Natural killer cell (primary cell): Measurements from ENCODE around the gene GLTPD2. TPM values are rescaled to one million over a fixed set of nuclear protein-coding genes. Genes with fewer than 3 reads are reported as not detected.

ENCODE experiments used
- ATAC-seq, 3 donors: fragments of 150-1000 bp in 2 of 3; fragments of 200-7000 bp in 1 of 3; cut with Tn5 transposase; 1 replicate in 1 of 3; 2 replicates in 2 of 3; pipeline ENCODE4 v1.10.0; 2021; ENCODE audit warnings: mild to moderate bottlenecking in 2 of 3, moderate library complexity in 2 of 3
- DNase-seq, 2 donors: peaks; one replicate each; pipeline versions ENCODE4 v3.0.0 to v3.0.0-alpha.2; 2013 to 2021; ENCODE audit warnings: mixed read lengths in 1 of 2
- H3K27ac ChIP-seq: one replicate; pipeline ENCODE4 v1.5.1; 2013; ENCODE audit warnings: mild to moderate bottlenecking, low read length
- H3K27me3 ChIP-seq: one replicate; pipeline ENCODE4 v1.6.1; 2013; ENCODE audit warnings: low read length; ENCODE audit not compliant: control insufficient read depth, insufficient read depth
- H3K36me3 ChIP-seq: one replicate; pipeline ENCODE4 v1.6.1; 2013; ENCODE audit warnings: low read length; ENCODE audit not compliant: control insufficient read depth, insufficient read depth
- H3K4me1 ChIP-seq: one replicate; pipeline ENCODE4 v1.6.1; 2013; ENCODE audit warnings: low read length; ENCODE audit not compliant: control insufficient read depth, insufficient read depth
- H3K4me3 ChIP-seq: one replicate; pipeline ENCODE4 v1.5.1; 2013; ENCODE audit warnings: low read length
- H3K9me3 ChIP-seq: one replicate; pipeline ENCODE4 v1.6.1; 2013; ENCODE audit warnings: low read length; ENCODE audit not compliant: control insufficient read depth, insufficient read depth
- H3K27ac Mint-ChIP-seq, 2 donors: one replicate each; pipeline ENCODE4 v1.8.0; 2022; ENCODE audit warnings: mild to moderate bottlenecking in 2 of 2, mixed read lengths in 2 of 2, moderate library complexity in 1 of 2
- H3K27me3 Mint-ChIP-seq, 2 donors: one replicate each; pipeline ENCODE4 v1.8.0; 2022; ENCODE audit warnings: low read depth in 2 of 2, mixed read lengths in 2 of 2
- H3K36me3 Mint-ChIP-seq: one replicate; pipeline ENCODE4 v1.8.0; 2022; ENCODE audit warnings: mixed read lengths
- H3K4me1 Mint-ChIP-seq, 2 donors: one replicate each; pipeline ENCODE4 v1.8.0; 2022; ENCODE audit warnings: mixed read lengths in 2 of 2
- H3K4me3 Mint-ChIP-seq: one replicate; pipeline ENCODE4 v1.8.0; 2022; ENCODE audit warnings: mild to moderate bottlenecking, moderate library complexity, mixed read lengths
- H3K9me3 Mint-ChIP-seq, 2 donors: one replicate each; pipeline ENCODE4 v1.8.0; 2022; ENCODE audit warnings: mixed read lengths in 2 of 2
- CTCF ChIP-seq: fragments of 200-600 bp; IDR thresholded peaks from one replicate; pipeline ENCODE4 v1.8.0; 2022; ENCODE audit warnings: antibody characterized with exemption
- WGBS: methylation state at CpG from one replicate; pipeline ENCODE4 v1.1.7; 2013; ENCODE audit warnings: missing lambda C conversion rate; ENCODE audit not compliant: insufficient coverage; 5-methylcytosine and 5-hydroxymethylcytosine counted together
- intact Hi-C: fragments of 100-400 bp; cut with micrococcal nuclease; formaldehyde crosslinking; loops from one replicate; pipeline ENCODE4 v1.14.2; 2022
- total RNA-seq, 4 donors: library from RNA; stranded (reverse); fragments of 120-200 nt in 1 of 4; gene quantifications; one replicate each; pipeline versions ENCODE4 v1.2.3 to v1.2.4, GENCODE V29; 2013 to 2022

GLTPD2 gene
- total RNA-seq, 3 donors from 2014 or later (not counting 1 experiment from before 2014, with no cell fraction given): not detected

DNA sequence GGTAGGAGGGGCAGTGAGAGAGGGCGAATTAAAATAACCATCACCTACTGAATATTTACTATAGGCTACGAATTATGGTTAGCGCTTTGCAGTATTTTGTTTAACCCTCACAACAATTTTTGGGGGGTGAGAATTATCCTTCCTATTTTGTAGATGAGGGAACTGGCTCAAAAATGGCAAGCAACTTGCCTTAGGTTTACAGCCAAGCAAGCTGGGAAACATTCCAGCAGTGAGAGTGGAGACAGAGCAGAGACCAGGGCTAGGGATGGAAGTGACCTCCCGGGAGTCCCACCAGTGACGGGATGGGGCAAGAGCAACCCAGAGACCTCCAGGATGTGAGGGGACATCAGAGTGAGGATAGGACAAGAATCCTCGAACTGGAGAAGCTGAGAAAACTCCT lies 2.2 kb upstream of the GLTPD2 start:
- TF ChIP-seq CTCF: no peak
- Mint-ChIP-seq H3K36me3 (no peaks in the 10 kb centered on the region), H3K27me3 (peaks cover 33 to 40% of the 10 kb centered on the region in 2 donors), H3K9me3 (no peaks in the 10 kb centered on the region), H3K27ac (no peak overlapping the region), H3K4me1 (peaks cover 13 to 21% of the 10 kb centered on the region in 2 donors), H3K4me3 (peak overlapping the region; percentile 64)
- H3K27ac ChIP-seq: no peak overlapping the region
- no peaks in the 10 kb centered on the region for H3K36me3 ChIP-seq
- WGBS: 23% methylated on average over 3 of the region's 6 CpGs
- H3K9me3 ChIP-seq: no peaks in the 10 kb centered on the region
- H3K27me3 ChIP-seq: peaks cover 42% of the 10 kb centered on the region
- ATAC-seq: no peak
- DNase-seq: no peak
- peaks cover 35% of the 10 kb centered on the region for H3K4me1 ChIP-seq
- intact Hi-C loops: no loop called here
- no peak overlapping the region for H3K4me3 ChIP-seq

GRCh38 chr17:4788159-4788806 lies 481 bp upstream of the GLTPD2 start:
- Histone ChIP-seq H3K9me3 (no peaks in the 10 kb centered on the region), H3K36me3 (no peaks in the 10 kb centered on the region), H3K4me3 (no peak overlapping the region), H3K27ac (no peak overlapping the region), H3K4me1 (peaks cover 35% of the 10 kb centered on the region), H3K27me3 (peaks cover 36% of the 10 kb centered on the region)
- Mint-ChIP-seq H3K36me3 (no peaks in the 10 kb centered on the region), H3K27me3 (peaks cover 26 to 33% of the 10 kb centered on the region in 2 donors), H3K27ac (peak overlapping the region; percentile 49 to 66), H3K4me1 (peaks cover 13 to 16% of the 10 kb centered on the region in 2 donors), H3K4me3 (peak overlapping the region; percentile 81), H3K9me3 (no peaks in the 10 kb centered on the region)
- DNase-seq (no peak), ATAC-seq (no peak)
- 88% methylated on average over 12 of the region's 14 CpGs for WGBS
- TF ChIP-seq CTCF: no peak
- intact Hi-C loops: no loop called here

DNA sequence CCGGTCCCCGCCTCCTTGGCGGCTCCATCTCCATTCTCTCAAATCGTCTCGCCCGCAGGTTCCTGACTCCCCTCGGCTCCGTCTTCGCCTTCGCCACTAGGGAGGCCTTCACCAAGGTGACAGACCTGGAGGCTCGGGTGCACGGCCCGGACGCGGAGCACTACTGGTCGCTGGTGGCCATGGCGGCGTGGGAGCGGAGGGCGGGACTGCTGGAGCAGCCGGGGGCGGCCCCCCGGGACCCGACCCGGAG lies 862 bp downstream of the GLTPD2 start:
- H3K36me3 Mint-ChIP-seq: no peaks in the 10 kb centered on the region
- H3K36me3 ChIP-seq: no peaks in the 10 kb centered on the region
- under 1% methylated on average over 25 of the region's 25 CpGs for WGBS
- H3K27ac ChIP-seq: peak overlapping the region; percentile 21
- no peak for TF ChIP-seq CTCF
- H3K9me3 Mint-ChIP-seq: no peaks in the 10 kb centered on the region
- H3K4me1 Mint-ChIP-seq: peaks cover 13 to 16% of the 10 kb centered on the region in 2 donors
- no peaks in the 10 kb centered on the region for H3K9me3 ChIP-seq
- intact Hi-C loops: no loop called here
- ATAC-seq (peak in 2 of 3 donors; percentile 6 to 37), DNase-seq (no peak)
- H3K4me1 ChIP-seq: peaks cover 35% of the 10 kb centered on the region
- peaks cover 21% of the 10 kb centered on the region in 2 donors for H3K27me3 Mint-ChIP-seq
- H3K4me3 ChIP-seq: peak overlapping the region; percentile 49
- peaks cover 26% of the 10 kb centered on the region for H3K27me3 ChIP-seq
- H3K27ac Mint-ChIP-seq: peak overlapping the region; percentile 85
- H3K4me3 Mint-ChIP-seq: peak overlapping the region; percentile 83
